Muscle layer of duodenum (tissue), 2 donors: ENCODE measurements around the gene ACSL1.

Source experiments
- H3K27ac ChIP-seq: one replicate; pipeline ENCODE4 v1.7.0; 2013; ENCODE audit warnings: mild to moderate bottlenecking, low read length
- H3K27me3 ChIP-seq: one replicate; pipeline ENCODE4 v1.7.0; 2013; ENCODE audit warnings: low read depth, mild to moderate bottlenecking, control low read depth, low read length
- H3K36me3 ChIP-seq, 2 donors: one replicate each; pipeline ENCODE4 v1.7.0; 2013; ENCODE audit warnings: low read length in 2 of 2, control low read depth in 1 of 2, mild to moderate bottlenecking in 1 of 2; ENCODE audit not compliant: insufficient read depth in 2 of 2, control insufficient read depth in 1 of 2
- H3K4me1 ChIP-seq, 2 donors: one replicate each; pipeline ENCODE4 v1.7.0; 2013; ENCODE audit warnings: low read length in 2 of 2, mild to moderate bottlenecking in 2 of 2, control low read depth in 1 of 2, moderate library complexity in 1 of 2; ENCODE audit not compliant: insufficient read depth in 2 of 2, control insufficient read depth in 1 of 2
- H3K4me3 ChIP-seq, 2 donors: one replicate each; pipeline ENCODE4 v1.7.0; 2013; ENCODE audit warnings: low read length in 2 of 2, low read depth in 1 of 2, mild to moderate bottlenecking in 1 of 2
- H3K9me3 ChIP-seq, 2 donors: one replicate each; pipeline ENCODE4 v1.7.0; 2013; ENCODE audit warnings: low read length in 2 of 2, control low read depth in 1 of 2, mild to moderate bottlenecking in 1 of 2; ENCODE audit not compliant: control insufficient read depth in 1 of 2
- donor health status: healthy.

ACSL1 gene, protein sequence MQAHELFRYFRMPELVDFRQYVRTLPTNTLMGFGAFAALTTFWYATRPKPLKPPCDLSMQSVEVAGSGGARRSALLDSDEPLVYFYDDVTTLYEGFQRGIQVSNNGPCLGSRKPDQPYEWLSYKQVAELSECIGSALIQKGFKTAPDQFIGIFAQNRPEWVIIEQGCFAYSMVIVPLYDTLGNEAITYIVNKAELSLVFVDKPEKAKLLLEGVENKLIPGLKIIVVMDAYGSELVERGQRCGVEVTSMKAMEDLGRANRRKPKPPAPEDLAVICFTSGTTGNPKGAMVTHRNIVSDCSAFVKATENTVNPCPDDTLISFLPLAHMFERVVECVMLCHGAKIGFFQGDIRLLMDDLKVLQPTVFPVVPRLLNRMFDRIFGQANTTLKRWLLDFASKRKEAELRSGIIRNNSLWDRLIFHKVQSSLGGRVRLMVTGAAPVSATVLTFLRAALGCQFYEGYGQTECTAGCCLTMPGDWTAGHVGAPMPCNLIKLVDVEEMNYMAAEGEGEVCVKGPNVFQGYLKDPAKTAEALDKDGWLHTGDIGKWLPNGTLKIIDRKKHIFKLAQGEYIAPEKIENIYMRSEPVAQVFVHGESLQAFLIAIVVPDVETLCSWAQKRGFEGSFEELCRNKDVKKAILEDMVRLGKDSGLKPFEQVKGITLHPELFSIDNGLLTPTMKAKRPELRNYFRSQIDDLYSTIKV

GRCh38 chr4:184825896-184826690 is at the start of gene ACSL1:
Gene ACSL1 (minus strand): TSS chr4:184825968. CDS start chr4:184803514, 22,454 bp downstream.
- peaks cover 0 to 13% of the 10 kb centered on the region in 2 donors for H3K4me1 ChIP-seq
- H3K27ac ChIP-seq = peak within 1 kb of the TSS; percentile 73

GRCh38 chr4:184873054-184873453 is 47.3 kb upstream of the ACSL1 start:
- H3K9me3 ChIP-seq = no peaks in the 10 kb centered on the region
- H3K27ac ChIP-seq = no peak overlapping the region
- H3K4me1 ChIP-seq = no peaks in the 10 kb centered on the region
- no peak overlapping the region for H3K4me3 ChIP-seq
- H3K27me3 ChIP-seq = no peaks in the 10 kb centered on the region
- H3K36me3 ChIP-seq = no peaks in the 10 kb centered on the region

More at GRCh38 chr4:184825896-184826690, at the start of gene ACSL1:
- Histone ChIP-seq H3K9me3 (no peaks in the 10 kb centered on the region), H3K27me3 (no peaks in the 10 kb centered on the region), H3K36me3 (no peaks in the 10 kb centered on the region), H3K4me3 (peak within 1 kb of the TSS; percentile 62 to 80)

GRCh38 chr4:184870718-184871117 is 45.0 kb upstream of the ACSL1 start:
- Histone ChIP-seq H3K27me3 (no peaks in the 10 kb centered on the region), H3K4me1 (no peaks in the 10 kb centered on the region), H3K4me3 (no peak overlapping the region), H3K9me3 (no peaks in the 10 kb centered on the region), H3K36me3 (no peaks in the 10 kb centered on the region), H3K27ac (no peak overlapping the region)

DNA sequence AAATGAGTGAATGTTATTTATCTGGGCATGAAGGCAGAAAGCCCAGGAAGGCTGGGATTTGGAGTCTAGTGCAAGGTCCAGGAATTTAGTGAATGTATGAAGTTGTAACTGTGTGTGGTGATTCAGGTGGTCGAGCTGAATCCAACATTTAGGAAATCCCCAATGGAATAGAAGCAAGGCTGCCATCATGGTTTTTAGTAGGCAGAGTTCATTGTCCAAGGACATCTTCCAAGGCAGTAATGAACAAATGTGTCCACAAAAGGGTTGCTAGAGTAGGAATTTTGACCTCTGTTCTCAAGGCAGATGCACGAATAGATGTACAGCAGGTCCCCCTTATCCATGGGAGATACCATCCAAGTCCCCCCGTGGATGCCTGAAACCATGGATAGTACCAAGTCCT is 42.9 kb upstream of the ACSL1 start:
- H3K4me3 ChIP-seq = no peak overlapping the region
- H3K36me3 ChIP-seq = no peaks in the 10 kb centered on the region
- H3K27ac ChIP-seq = no peak overlapping the region
- no peaks in the 10 kb centered on the region for H3K27me3 ChIP-seq
- no peaks in the 10 kb centered on the region for H3K4me1 ChIP-seq
- H3K9me3 ChIP-seq = no peaks in the 10 kb centered on the region

DNA sequence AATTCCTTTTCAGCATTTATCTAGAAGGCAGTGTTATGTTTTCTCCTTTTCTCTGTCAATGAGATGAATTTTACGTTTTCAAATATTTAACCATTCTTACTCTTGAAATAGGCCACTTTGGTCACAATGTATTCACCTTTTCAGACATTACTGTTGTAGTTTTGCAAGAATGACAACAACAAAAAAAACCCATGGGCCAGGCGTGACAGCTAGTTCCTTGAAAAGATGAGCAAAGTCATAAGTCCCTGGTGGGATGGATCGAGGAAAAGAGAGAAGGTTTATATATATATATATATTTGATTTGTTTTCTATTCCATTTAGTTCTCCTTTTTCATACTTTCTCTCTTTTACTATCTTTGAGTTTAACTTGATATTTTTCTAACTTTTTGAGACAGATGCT is 38.1 kb upstream of the ACSL1 start:
- Histone ChIP-seq H3K27ac (no peak overlapping the region), H3K27me3 (no peaks in the 10 kb centered on the region), H3K4me3 (no peak overlapping the region), H3K36me3 (no peaks in the 10 kb centered on the region), H3K9me3 (no peaks in the 10 kb centered on the region), H3K4me1 (no peaks in the 10 kb centered on the region)

DNA sequence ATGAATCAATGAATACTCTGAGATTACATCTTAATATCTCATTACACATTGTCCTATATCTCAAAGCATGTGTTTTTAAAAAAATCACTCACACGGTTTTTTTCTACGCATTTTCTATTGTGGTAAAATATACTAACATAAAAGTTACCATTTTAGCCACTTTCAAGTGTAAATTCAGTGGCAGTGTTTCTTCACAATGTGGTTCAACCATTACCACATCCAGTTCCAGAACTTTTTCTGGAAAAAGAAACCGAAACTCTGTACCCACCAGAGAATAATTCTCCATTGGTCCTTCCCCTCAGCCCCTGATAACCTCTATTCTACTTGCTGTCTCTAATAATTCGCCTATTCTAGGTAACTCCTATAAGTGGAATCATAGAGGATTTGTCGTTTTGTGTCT is 35.3 kb upstream of the ACSL1 start:
- H3K9me3 ChIP-seq = no peaks in the 10 kb centered on the region
- H3K27me3 ChIP-seq = no peaks in the 10 kb centered on the region
- H3K27ac ChIP-seq = no peak overlapping the region
- H3K4me3 ChIP-seq = no peak overlapping the region
- no peaks in the 10 kb centered on the region for H3K4me1 ChIP-seq
- no peaks in the 10 kb centered on the region for H3K36me3 ChIP-seq

- H3K27ac ChIP-seq = no peak overlapping the region
- no peak overlapping the region for H3K4me3 ChIP-seq
- H3K9me3 ChIP-seq = no peaks in the 10 kb centered on the region
- no peaks in the 10 kb centered on the region for H3K4me1 ChIP-seq
- H3K36me3 ChIP-seq = no peaks in the 10 kb centered on the region
- H3K27me3 ChIP-seq = no peaks in the 10 kb centered on the region
These were observed 34.4 kb upstream of the ACSL1 start for GRCh38 chr4:184860018-184860779.

DNA sequence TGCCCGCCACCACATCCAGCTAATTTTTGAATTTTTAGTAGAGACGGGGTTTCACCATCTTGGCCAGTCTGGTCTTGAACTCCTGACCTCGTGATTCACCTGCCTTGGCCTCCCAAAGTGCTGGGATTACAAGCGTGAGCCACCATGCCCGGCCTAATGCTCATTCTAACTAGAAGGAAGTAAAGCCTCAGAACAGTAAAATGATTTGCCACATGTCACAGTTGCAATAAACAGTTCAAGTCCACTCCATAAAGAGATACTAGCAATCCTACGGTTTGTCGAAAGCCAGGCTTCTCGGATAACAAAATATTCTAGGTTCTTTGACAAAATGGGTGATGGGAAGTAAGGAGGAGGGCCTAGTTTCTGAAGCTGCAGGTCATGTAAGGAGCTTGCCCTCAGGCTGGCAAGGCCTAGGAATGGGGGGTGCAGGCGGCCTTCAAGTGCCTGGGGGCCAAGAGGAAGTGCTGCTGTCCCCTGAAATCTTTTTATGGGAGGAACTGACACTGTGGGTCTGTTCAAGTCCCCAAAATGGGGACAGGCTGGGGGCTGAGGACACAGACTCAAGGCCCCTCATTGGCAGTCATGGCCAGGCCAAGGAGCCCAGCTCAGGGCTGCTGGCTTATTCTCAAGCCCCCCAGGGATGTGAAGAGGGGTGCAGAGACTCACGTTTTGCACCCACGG is 31.8 kb upstream of the ACSL1 start:
- Histone ChIP-seq H3K9me3 (no peaks in the 10 kb centered on the region), H3K27me3 (no peaks in the 10 kb centered on the region), H3K27ac (no peak overlapping the region), H3K4me3 (no peak overlapping the region), H3K4me1 (no peaks in the 10 kb centered on the region), H3K36me3 (no peaks in the 10 kb centered on the region)

- no peak overlapping the region for H3K4me3 ChIP-seq
- no peaks in the 10 kb centered on the region for H3K36me3 ChIP-seq
- no peaks in the 10 kb centered on the region for H3K9me3 ChIP-seq
- H3K4me1 ChIP-seq = no peaks in the 10 kb centered on the region
- peak overlapping the region; percentile 18 for H3K27ac ChIP-seq
- no peaks in the 10 kb centered on the region for H3K27me3 ChIP-seq
These were observed 30.5 kb upstream of the ACSL1 start for GRCh38 chr4:184856277-184856609.

- no peaks in the 10 kb centered on the region for H3K4me1 ChIP-seq
- H3K9me3 ChIP-seq = no peaks in the 10 kb centered on the region
- H3K4me3 ChIP-seq = no peak overlapping the region
- H3K27ac ChIP-seq = peak overlapping the region; percentile 49
- no peaks in the 10 kb centered on the region for H3K27me3 ChIP-seq
- H3K36me3 ChIP-seq = no peaks in the 10 kb centered on the region
These were observed 28.9 kb upstream of the ACSL1 start for GRCh38 chr4:184854673-184855072.
